GM12878 (cell line): ENCODE data around the gene KRTAP5-10.
"Not testable (repeated sequence)": the region's sequence is repeated elsewhere in the genome, so short reads cannot be mapped to it uniquely, and the experiment has no call there.

Experiments
- CTCF ChIP-seq, 3 experiments: IDR thresholded peaks in 2 of 3; conservative IDR thresholded peaks in 1 of 3; 2 replicates each; pipeline ENCODE4 v1.5.1; 2011; ENCODE audit warnings: low read depth in 3 of 3, low read length in 3 of 3, mild to moderate bottlenecking in 3 of 3, control low read depth in 2 of 3, moderate library complexity in 2 of 3, inconsistent platforms in 1 of 3, mixed read lengths in 1 of 3; ENCODE audit not compliant: control insufficient read depth in 2 of 3, insufficient read depth in 1 of 3; ENCODE audit errors: extremely low read depth in 1 of 3
- EZH2 ChIP-seq: IDR thresholded peaks from 2 replicates; pipeline ENCODE4 v1.6.1; 2012; ENCODE audit warnings: low read depth, mild to moderate bottlenecking, control low read depth, inconsistent platforms, low read length, borderline replicate concordance; ENCODE audit not compliant: control insufficient read depth
- IRF4 ChIP-seq: IDR thresholded peaks from 2 replicates; pipeline ENCODE4 v1.6.1; 2011; ENCODE audit warnings: low read depth, low read length
- MTA2 ChIP-seq: fragments of 450-650 bp; IDR thresholded peaks from 2 replicates; pipeline ENCODE4 v1.6.1; 2016; ENCODE audit warnings: low read depth, mild to moderate bottlenecking, moderate library complexity
- POLR2AphosphoS2 ChIP-seq: IDR thresholded peaks from 2 replicates; pipeline ENCODE4 v1.6.1; 2011; ENCODE audit warnings: low read depth, mild to moderate bottlenecking, low read length, improper control_type of control experiment, moderate library complexity
- POLR2AphosphoS5 ChIP-seq: IDR thresholded peaks from 2 replicates; pipeline ENCODE4 v1.6.1; 2011; ENCODE audit warnings: mild to moderate bottlenecking, low read length, inconsistent platforms
- REST ChIP-seq: IDR thresholded peaks from 2 replicates; pipeline ENCODE4 v1.6.1; 2012; ENCODE audit warnings: mild to moderate bottlenecking, low read depth, low read length

GRCh38 chr11:71576688-71577465 is 11.5 kb downstream of the KRTAP5-10 start:
- TF ChIP-seq CTCF (IDR thresholded peaks at IDR 0.05 in 2 of 3, conservative IDR thresholded peaks at IDR 0.05 in 1 of 3; ENCODE audit: control insufficient read depth in 2 of 3, extremely low read depth in 1 of 3, insufficient read depth in 1 of 3, low read depth in 3 of 3, low read length in 3 of 3); REST; EZH2; MTA2; POLR2AphosphoS2; IRF4; POLR2AphosphoS5: not testable (repeated sequence)
